Measurements from ENCODE around the gene MYOG. TPM values are rescaled to one million over a fixed set of nuclear protein-coding genes. Genes with fewer than 3 reads are reported as not detected.

The MYOG gene
- total and polyA plus RNA-seq, 2 of the 13 experiments (the other 11 are each of a cell fraction or from before 2014, with no cell fraction given) = not detected

DNA sequence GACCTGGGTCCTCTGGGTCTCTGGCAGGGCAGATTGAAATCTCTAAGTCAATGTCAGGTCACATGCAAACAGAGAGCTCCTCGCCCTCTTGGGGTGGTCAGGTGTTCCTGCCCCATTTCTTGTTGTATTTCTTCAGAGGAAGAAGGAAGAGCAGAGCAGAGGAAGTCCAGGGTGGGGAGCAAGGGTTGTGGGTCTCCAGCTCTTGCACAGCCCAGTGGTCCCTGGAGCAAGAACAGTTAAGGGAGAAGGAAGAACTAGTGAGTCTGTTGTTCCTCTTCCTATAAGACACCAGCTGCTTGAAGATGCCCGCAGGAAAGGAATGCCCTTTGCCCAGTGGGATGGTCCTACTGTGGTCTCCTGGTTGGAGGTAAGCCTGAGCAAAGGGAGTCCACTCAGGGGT is 26.3 kb downstream of the MYOG start:
- H3K9ac ChIP-seq (ENCODE audit: insufficient read depth, low read depth, low read length) = no peak overlapping the region
- in situ Hi-C loops (cut with HindIII; ENCODE audit: extremely low pct_ligation_motif_present, low pct_unique_long_range_greater_than_20kb) (no loop called here), intact Hi-C loops (cut with micrococcal nuclease; ENCODE audit: unreplicated experiment) (no loop called here)
- no peak overlapping the region for H3K4me2 ChIP-seq (ENCODE audit: low read depth, low read length)
- ATAC-seq (no peak), FAIRE-seq (no peak), DNase-seq (ENCODE audit: low spot score) (no peak)
- H3K9me3 ChIP-seq (ENCODE audit: low read length) = no peaks in the 10 kb centered on the region
- H2AFZ ChIP-seq (ENCODE audit: low read length) = no peak overlapping the region
- no peak overlapping the region for H3K4me3 ChIP-seq (replicated peaks in 1 of 3; ENCODE audit: insufficient read depth in 1 of 3, low read depth in 2 of 3, low read length in 3 of 3)
- H3K4me1 ChIP-seq (ENCODE audit: insufficient read depth, low read length) = peaks cover 10% of the 10 kb centered on the region
- CTCF ChIA-PET (ENCODE audit: low intra/inter-chr PET ratio, low total read pairs) = no interaction called here
- no peaks in the 10 kb centered on the region for H3K79me2 ChIP-seq (ENCODE audit: insufficient read depth, low read length)
- peaks cover 0 to 6% of the 10 kb centered on the region in 2 experiments; a peak in 3 of 5 replicates for H3K27me3 ChIP-seq (ENCODE audit: control insufficient read depth in 1 of 2, insufficient read depth in 2 of 2, low read length in 2 of 2)
- H4K20me1 ChIP-seq (ENCODE audit: insufficient read depth, low read length) = no peaks in the 10 kb centered on the region
- no TSS peak for BruUV-seq (replicated peaks)
- WGBS (ENCODE audit: low lambda C conversion rate) = 23% methylated on average over 2 of the region's 2 CpGs
- no peak for TF ChIP-seq FOSL1 (CRISPR knock-in tag; IDR thresholded peaks at IDR 0.05; ENCODE audit: borderline replicate concordance)
- TF ChIP-seq SMC3 (IDR thresholded peaks at IDR 0.05; ENCODE audit: low read length) = no peak
- TF ChIP-seq XBP1 (CRISPR knock-in tag; IDR thresholded peaks at IDR 0.05) = no peak
- TF ChIP-seq ETV5 (CRISPR knock-in tag; IDR thresholded peaks at IDR 0.05; ENCODE audit: borderline replicate concordance) = no peak
- no peak for TF ChIP-seq HMGA1 (CRISPR knock-in tag; conservative IDR thresholded peaks at IDR 0.05)
- TF ChIP-seq, protein P1, sequence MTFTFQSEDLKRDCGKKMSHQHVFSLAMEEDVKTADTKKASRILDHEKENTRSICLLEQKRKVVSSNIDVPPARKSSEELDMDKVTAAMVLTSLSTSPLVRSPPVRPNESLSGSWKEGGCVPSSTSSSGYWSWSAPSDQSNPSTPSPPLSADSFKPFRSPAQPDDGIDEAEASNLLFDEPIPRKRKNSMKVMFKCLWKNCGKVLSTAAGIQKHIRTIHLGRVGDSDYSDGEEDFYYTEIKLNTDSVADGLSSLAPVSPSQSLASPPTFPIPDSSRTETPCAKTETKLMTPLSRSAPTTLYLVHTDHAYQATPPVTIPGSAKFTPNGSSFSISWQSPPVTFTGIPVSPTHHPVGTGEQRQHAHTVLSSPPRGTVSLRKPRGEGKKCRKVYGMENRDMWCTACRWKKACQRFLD (CRISPR knock-in tag; IDR thresholded peaks at IDR 0.05; ENCODE audit: borderline replicate concordance) = no peak
- no peaks in the 10 kb centered on the region for H3K36me3 ChIP-seq (replicated peaks in 1 of 2; ENCODE audit: control insufficient read depth in 1 of 2, insufficient read depth in 2 of 2, low read length in 2 of 2)
- POLR2A ChIA-PET = no interaction called here
- no peak overlapping the region for H3K27ac ChIP-seq (ENCODE audit: extremely low read length, insufficient read depth, low read length)

DNA sequence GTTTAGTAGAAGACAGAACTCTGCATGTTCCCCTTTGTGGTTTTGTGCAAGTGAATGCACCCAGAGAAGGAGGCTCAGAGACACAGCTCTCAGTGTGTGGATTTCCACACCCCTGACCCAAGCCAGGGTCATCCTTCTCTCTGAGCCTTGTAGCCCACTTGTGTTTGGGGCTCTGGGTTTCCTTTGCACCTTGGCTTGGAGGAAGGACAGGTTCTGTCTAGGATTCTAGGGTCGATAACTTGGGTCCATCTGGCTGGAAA is 27.2 kb downstream of the MYOG start:
- intact Hi-C loops (cut with micrococcal nuclease; ENCODE audit: unreplicated experiment) = no loop called here
- no TSS peak for BruUV-seq (replicated peaks)
- no peaks in the 10 kb centered on the region for H3K79me2 ChIP-seq (ENCODE audit: insufficient read depth, low read length)
- H4K20me1 ChIP-seq (ENCODE audit: insufficient read depth, low read length) = no peaks in the 10 kb centered on the region
- in situ Hi-C loops (cut with HindIII; ENCODE audit: extremely low pct_ligation_motif_present, low pct_unique_long_range_greater_than_20kb) = no loop called here
- no peaks in the 10 kb centered on the region for H3K36me3 ChIP-seq (replicated peaks in 1 of 2; ENCODE audit: control insufficient read depth in 1 of 2, insufficient read depth in 2 of 2, low read length in 2 of 2)
- H2AFZ ChIP-seq (ENCODE audit: low read length) = no peak overlapping the region
- H3K4me1 ChIP-seq (ENCODE audit: insufficient read depth, low read length) = peaks cover 10% of the 10 kb centered on the region
- WGBS (ENCODE audit: low lambda C conversion rate) = 0% methylated on average over 1 of the region's 1 CpG
- FAIRE-seq (no peak), DNase-seq (ENCODE audit: low spot score) (no peak), ATAC-seq (no peak)
- H3K4me3 ChIP-seq (replicated peaks in 1 of 3; ENCODE audit: insufficient read depth in 1 of 3, low read depth in 2 of 3, low read length in 3 of 3) = no peak overlapping the region
- H3K27ac ChIP-seq (ENCODE audit: extremely low read length, insufficient read depth, low read length) = no peak overlapping the region
- H3K4me2 ChIP-seq (ENCODE audit: low read depth, low read length) = no peak overlapping the region
- ChIA-PET CTCF (ENCODE audit: low intra/inter-chr PET ratio, low total read pairs) (no interaction called here), POLR2A (no interaction called here)
- peaks cover under 1 to 1% of the 10 kb centered on the region in 2 experiments; a peak in 3 of 5 replicates for H3K27me3 ChIP-seq (ENCODE audit: control insufficient read depth in 1 of 2, insufficient read depth in 2 of 2, low read length in 2 of 2)
- H3K9ac ChIP-seq (ENCODE audit: insufficient read depth, low read depth, low read length) = no peak overlapping the region
- no peaks in the 10 kb centered on the region for H3K9me3 ChIP-seq (ENCODE audit: low read length)
- no peak for TF ChIP-seq ZNF891 (CRISPR knock-in tag; IDR thresholded peaks at IDR 0.05)
- TF ChIP-seq RARA (CRISPR knock-in tag; IDR thresholded peaks at IDR 0.05) = no peak
- TF ChIP-seq SIN3A (IDR thresholded peaks at IDR 0.05; ENCODE audit: borderline replicate concordance, low read depth, low read length) = no peak
- TF ChIP-seq, protein P2, sequence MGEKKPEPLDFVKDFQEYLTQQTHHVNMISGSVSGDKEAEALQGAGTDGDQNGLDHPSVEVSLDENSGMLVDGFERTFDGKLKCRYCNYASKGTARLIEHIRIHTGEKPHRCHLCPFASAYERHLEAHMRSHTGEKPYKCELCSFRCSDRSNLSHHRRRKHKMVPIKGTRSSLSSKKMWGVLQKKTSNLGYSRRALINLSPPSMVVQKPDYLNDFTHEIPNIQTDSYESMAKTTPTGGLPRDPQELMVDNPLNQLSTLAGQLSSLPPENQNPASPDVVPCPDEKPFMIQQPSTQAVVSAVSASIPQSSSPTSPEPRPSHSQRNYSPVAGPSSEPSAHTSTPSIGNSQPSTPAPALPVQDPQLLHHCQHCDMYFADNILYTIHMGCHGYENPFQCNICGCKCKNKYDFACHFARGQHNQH (CRISPR knock-in tag; IDR thresholded peaks at IDR 0.05) = no peak
- TF ChIP-seq CCAR2 (optimal IDR thresholded peaks at IDR 0.05; ENCODE audit: low read depth, low read length) = no peak
- TF ChIP-seq, protein P3, sequence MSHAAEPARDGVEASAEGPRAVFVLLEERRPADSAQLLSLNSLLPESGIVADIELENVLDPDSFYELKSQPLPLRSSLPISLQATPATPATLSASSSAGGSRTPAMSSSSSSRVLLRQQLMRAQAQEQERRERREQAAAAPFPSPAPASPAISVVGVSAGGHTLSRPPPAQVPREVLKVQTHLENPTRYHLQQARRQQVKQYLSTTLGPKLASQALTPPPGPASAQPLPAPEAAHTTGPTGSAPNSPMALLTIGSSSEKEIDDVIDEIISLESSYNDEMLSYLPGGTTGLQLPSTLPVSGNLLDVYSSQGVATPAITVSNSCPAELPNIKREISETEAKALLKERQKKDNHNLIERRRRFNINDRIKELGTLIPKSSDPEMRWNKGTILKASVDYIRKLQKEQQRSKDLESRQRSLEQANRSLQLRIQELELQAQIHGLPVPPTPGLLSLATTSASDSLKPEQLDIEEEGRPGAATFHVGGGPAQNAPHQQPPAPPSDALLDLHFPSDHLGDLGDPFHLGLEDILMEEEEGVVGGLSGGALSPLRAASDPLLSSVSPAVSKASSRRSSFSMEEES (CRISPR knock-in tag; IDR thresholded peaks at IDR 0.05) = no peak
- TF ChIP-seq ZNF337 (CRISPR knock-in tag; IDR thresholded peaks at IDR 0.05; ENCODE audit: borderline replicate concordance, low read depth) = no peak
- no peak for TF ChIP-seq ZNF724P (CRISPR knock-in tag; IDR thresholded peaks at IDR 0.05; ENCODE audit: borderline replicate concordance)
- TF ChIP-seq BHLHE40 (IDR thresholded peaks at IDR 0.05; ENCODE audit: low read length) = no peak
- TF ChIP-seq FOXO1 (CRISPR knock-in tag; IDR thresholded peaks at IDR 0.05) = no peak
